ENCODE results near the gene ERMP1.

ERMP1 gene

GRCh38 chr9:5778805-5779204, 54.1 kb downstream of the ERMP1 start:
- DNase-seq (ENCODE audit: low read depth), result no peak

- DNase-seq (ENCODE audit: low read depth), result no peak
Measured at GRCh38 chr9:5773324-5773999, 59.5 kb downstream of the ERMP1 start.

- no peak for DNase-seq (ENCODE audit: low read depth)
Measured at GRCh38 chr9:5767968-5768932, 64.7 kb downstream of the ERMP1 start.

GRCh38 chr9:5764130-5764868, 68.6 kb downstream of the ERMP1 start:
- DNase-seq (ENCODE audit: low read depth), result no peak

GRCh38 chr9:5762421-5762820, 70.5 kb downstream of the ERMP1 start:
- no peak for DNase-seq (ENCODE audit: low read depth)

- no peak for DNase-seq (ENCODE audit: low read depth)
Measured at GRCh38 chr9:5760338-5760737, 72.6 kb downstream of the ERMP1 start.

- DNase-seq (ENCODE audit: low read depth), result no peak
Measured at GRCh38 chr9:5756633-5757032, 76.3 kb downstream of the ERMP1 start.

- no peak for DNase-seq (ENCODE audit: low read depth)
Measured at GRCh38 chr9:5750569-5750968, 82.3 kb downstream of the ERMP1 start.

- no peak for DNase-seq (ENCODE audit: low read depth)
Measured at GRCh38 chr9:5749306-5749705, 83.6 kb downstream of the ERMP1 start.

- no peak for DNase-seq (ENCODE audit: low read depth)
Measured at GRCh38 chr9:5748438-5748837, 84.5 kb downstream of the ERMP1 start.

GRCh38 chr9:5743109-5743508, 89.8 kb downstream of the ERMP1 start:
- no peak for DNase-seq (ENCODE audit: low read depth)

GRCh38 chr9:5736563-5737346, 96.2 kb downstream of the ERMP1 start:
- no peak for DNase-seq (ENCODE audit: low read depth)

- DNase-seq (ENCODE audit: low read depth), result no peak
Measured at GRCh38 chr9:5735072-5735471, 97.8 kb downstream of the ERMP1 start.

Data from activated T-helper 1 cell treated with Interleukin-2 at 50 U/mL for 16 hours (primary cell).